Endothelial cell of umbilical vein (primary cell): ENCODE results near the gene LARGE1. TPM values are rescaled to one million over a fixed set of nuclear protein-coding genes. Genes with fewer than 3 reads are reported as not detected.

Experiments
- BruUV-seq: library from RNA; stranded (reverse); fragments of 400-500 nt; replicated peaks from 2 replicates; lab custom pipeline; 2021; lab: Mats Ljungman, UMichigan
- CTCF ChIA-PET: fragments of 300-600, 350-600 bp; sonication (Branson Sonifier 250); formaldehyde crosslinking; loops from one replicate; lab custom pipeline; 2021; ENCODE audit warnings: antibody characterized with exemption, inconsistent platforms; lab: Charles Lee
- POLR2A ChIA-PET: fragments of 300-600, 350-600 bp; sonication (Branson Sonifier 250); formaldehyde crosslinking; loops from one replicate; lab custom pipeline; 2021; ENCODE audit warnings: antibody characterized with exemption, inconsistent platforms; lab: Charles Lee
- DNase-seq: peaks from one replicate; pipeline ENCODE4 v3.0.0-alpha.2; 2011; ENCODE audit warnings: low read depth, low spot score
- FAIRE-seq: peaks from 2 replicates; lab custom pipeline; 2011; peaks lifted over from hg19 to GRCh38; lab: Jason Lieb, UNC
- H2AFZ ChIP-seq: 2 replicates; pipeline ENCODE4 v1.6.0; 2012; ENCODE audit warnings: low read depth, low read length, control low read depth, inconsistent platforms
- H3K27ac ChIP-seq: 2 replicates; pipeline ENCODE4 v1.5.1; 2011; ENCODE audit warnings: low read depth, mild to moderate bottlenecking, control low read depth, low read length, moderate library complexity; ENCODE audit not compliant: insufficient read depth
- H3K27me3 ChIP-seq, 2 experiments: 2 replicates each; pipeline versions ENCODE4 v1.6.0 to v1.6.1; 2011; ENCODE audit warnings: low read length in 2 of 2, mixed read lengths in 1 of 2; ENCODE audit not compliant: control insufficient read depth in 2 of 2, insufficient read depth in 2 of 2
- H3K36me3 ChIP-seq, 2 experiments: 2 replicates in 1 of 2; 3 replicates in 1 of 2; pipeline ENCODE4 v1.5.1; 2011; ENCODE audit warnings: low read length in 2 of 2, mild to moderate bottlenecking in 1 of 2, moderate library complexity in 1 of 2; ENCODE audit not compliant: control insufficient read depth in 2 of 2, insufficient read depth in 2 of 2; ENCODE audit errors: extremely low read depth in 1 of 2
- H3K4me1 ChIP-seq: 3 replicates; pipeline ENCODE4 v1.5.1; 2011; ENCODE audit warnings: mild to moderate bottlenecking, low read length; ENCODE audit not compliant: control insufficient read depth, insufficient read depth; ENCODE audit errors: extremely low read depth
- H3K4me2 ChIP-seq: 2 replicates; pipeline ENCODE4 v1.6.1; 2011; ENCODE audit warnings: low read length, control low read depth, mixed read lengths; ENCODE audit not compliant: insufficient read depth
- H3K4me3 ChIP-seq, 3 experiments: fragments of 200-600 bp in 1 of 3; sonication (generic), shearing (Covaris generic) in 1 of 3; replicated peaks in 1 of 3; 2 replicates each; pipeline ENCODE4 v1.5.1; 2011 to 2016; ENCODE audit warnings: control low read depth in 3 of 3, low read length in 3 of 3, mild to moderate bottlenecking in 2 of 3, inconsistent platforms in 1 of 3, low read depth in 1 of 3, moderate library complexity in 1 of 3; ENCODE audit not compliant: insufficient read depth in 1 of 3
- H3K79me2 ChIP-seq: 2 replicates; pipeline ENCODE4 v1.6.0; 2012; ENCODE audit warnings: low read length, inconsistent platforms; ENCODE audit not compliant: control insufficient read depth, insufficient read depth
- H3K9ac ChIP-seq: replicated peaks from 2 replicates; pipeline ENCODE3; 2011; ENCODE audit warnings: low read length, control low read depth; ENCODE audit not compliant: insufficient read depth; ENCODE audit errors: extremely low read depth
- H3K9me1 ChIP-seq: replicated peaks from 3 replicates; pipeline ENCODE4 v1.6.0; 2011; ENCODE audit warnings: mild to moderate bottlenecking, low read length; ENCODE audit not compliant: control insufficient read depth, insufficient read depth; ENCODE audit errors: extremely low read depth
- H3K9me3 ChIP-seq: replicated peaks from 2 replicates; pipeline ENCODE4 v1.5.1; 2012; ENCODE audit warnings: low read length, inconsistent platforms; ENCODE audit not compliant: control insufficient read depth, insufficient read depth
- H4K20me1 ChIP-seq: replicated peaks from 2 replicates; pipeline ENCODE3; 2011; ENCODE audit warnings: mild to moderate bottlenecking, low read length; ENCODE audit not compliant: control insufficient read depth, insufficient read depth; ENCODE audit errors: extremely low read depth
- EZH2 ChIP-seq: IDR thresholded peaks from 2 replicates; pipeline ENCODE4 v1.6.1; 2012; ENCODE audit warnings: borderline replicate concordance, low read depth, mild to moderate bottlenecking, moderate library complexity, low read length, inconsistent platforms; ENCODE audit not compliant: severe bottlenecking
- FOS ChIP-seq: IDR thresholded peaks from 2 replicates; pipeline ENCODE4 v1.6.1; 2011; ENCODE audit warnings: mild to moderate bottlenecking, low read length, moderate library complexity, borderline replicate concordance; ENCODE audit not compliant: insufficient read depth
- JUN ChIP-seq: IDR thresholded peaks from 2 replicates; pipeline ENCODE4 v1.6.1; 2011; ENCODE audit warnings: borderline replicate concordance, low read depth; ENCODE audit not compliant: insufficient read length, insufficient read depth
- POLR2A ChIP-seq: IDR thresholded peaks from 2 replicates; pipeline ENCODE4 v1.6.1; 2012; ENCODE audit warnings: low read depth, mild to moderate bottlenecking, control low read depth, low read length
- POLR2AphosphoS5 ChIP-seq: IDR thresholded peaks from 2 replicates; pipeline ENCODE4 v1.6.1; 2012; ENCODE audit warnings: low read depth, mild to moderate bottlenecking, control low read depth, low read length, moderate library complexity; ENCODE audit not compliant: insufficient read depth
- dilution Hi-C: fragments of 300-500 bp; cut with MboI; formaldehyde crosslinking; loops from one replicate; pipeline ENCODE4 v1.15.0; 2019; ENCODE audit warnings: low sequenced_read_pairs; ENCODE audit not compliant: extremely low pct_ligation_motif_present
- intact Hi-C: fragments of 100-400 bp; cut with micrococcal nuclease; formaldehyde crosslinking; loops from one replicate; pipeline ENCODE4 v1.10.0; 2022
- polyA plus RNA-seq, 4 experiments: library from polyadenylated mRNA; depleted of rRNA in 3 of 4; stranded (reverse) in 3 of 4; unstranded in 1 of 4; fragments of >200 nt; gene quantifications; 2 replicates each; pipeline versions ENCODE4 v1.2.1 to v1.2.3, GENCODE V29; 2011 to 2012; ENCODE audit warnings: missing spikeins in 1 of 4
- total RNA-seq: library from RNA; stranded (reverse); gene quantifications from 2 replicates; pipeline ENCODE4 v1.2.3, GENCODE V29; 2021
- TF ChIP-seq, protein P1 (sequence below): IDR thresholded peaks from 2 replicates; pipeline ENCODE4 v1.6.1; 2011; ENCODE audit not compliant: insufficient read depth, insufficient read length
- TF ChIP-seq, protein P2 (sequence below), 2 donors: IDR thresholded peaks; 1 replicate in 1 of 2; 2 replicates in 1 of 2; pipeline ENCODE4 v1.5.1; 2011; ENCODE audit warnings: low read length in 2 of 2, mild to moderate bottlenecking in 2 of 2, moderate library complexity in 2 of 2, control low read depth in 1 of 2, inconsistent platforms in 1 of 2, low read depth in 1 of 2; ENCODE audit not compliant: insufficient read depth in 1 of 2; ENCODE audit errors: extremely low read depth in 1 of 2

The LARGE1 gene
- total and polyA plus RNA-seq, 2 donors (not counting 3 experiments of a cell fraction or from before 2014, with no cell fraction given): 0.95 to 4.4 TPM

DNA sequence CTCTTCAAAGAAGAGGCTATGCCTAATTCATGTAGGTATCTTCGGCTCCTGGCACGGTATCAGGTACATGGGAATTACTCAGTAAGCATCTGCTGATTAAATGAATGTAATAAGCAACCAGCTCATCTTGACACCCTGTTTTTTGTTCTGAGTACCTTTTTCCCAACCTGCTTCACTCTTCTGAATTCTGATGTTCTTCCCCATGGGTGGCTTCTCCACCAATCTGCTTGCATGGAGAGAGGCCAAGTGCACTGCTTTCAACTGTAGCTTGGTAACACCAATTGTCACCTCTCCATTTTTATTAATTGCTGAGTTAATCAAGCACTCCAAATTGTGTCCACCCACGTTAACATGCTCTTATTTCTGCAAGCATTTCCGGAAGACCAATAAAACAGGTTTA is 40.5 kb downstream of the LARGE1 start:
- H3K79me2 ChIP-seq: no peaks in the 10 kb centered on the region
- intact Hi-C loops (no loop called here), dilution Hi-C loops (no loop called here)
- no peak for DNase-seq
- no peak overlapping the region for H3K4me3 ChIP-seq
- no peaks in the 10 kb centered on the region for H3K9me1 ChIP-seq
- no peak overlapping the region for H2AFZ ChIP-seq
- H3K27ac ChIP-seq: no peak overlapping the region
- H3K4me2 ChIP-seq: no peak overlapping the region
- no peaks in the 10 kb centered on the region for H3K9me3 ChIP-seq
- CTCF ChIA-PET: no interaction called here
- POLR2A ChIA-PET: no interaction called here
- FAIRE-seq: no peak
- no peaks in the 10 kb centered on the region for H3K36me3 ChIP-seq
- no TSS peak for BruUV-seq
- H3K4me1 ChIP-seq: no peaks in the 10 kb centered on the region
- TF ChIP-seq EZH2 (no peak), POLR2AphosphoS5 (no peak), POLR2A (no peak), FOS (no peak), JUN (no peak)
- TF ChIP-seq, protein P1, sequence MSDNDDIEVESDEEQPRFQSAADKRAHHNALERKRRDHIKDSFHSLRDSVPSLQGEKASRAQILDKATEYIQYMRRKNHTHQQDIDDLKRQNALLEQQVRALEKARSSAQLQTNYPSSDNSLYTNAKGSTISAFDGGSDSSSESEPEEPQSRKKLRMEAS: no peak
- TF ChIP-seq, protein P2, sequence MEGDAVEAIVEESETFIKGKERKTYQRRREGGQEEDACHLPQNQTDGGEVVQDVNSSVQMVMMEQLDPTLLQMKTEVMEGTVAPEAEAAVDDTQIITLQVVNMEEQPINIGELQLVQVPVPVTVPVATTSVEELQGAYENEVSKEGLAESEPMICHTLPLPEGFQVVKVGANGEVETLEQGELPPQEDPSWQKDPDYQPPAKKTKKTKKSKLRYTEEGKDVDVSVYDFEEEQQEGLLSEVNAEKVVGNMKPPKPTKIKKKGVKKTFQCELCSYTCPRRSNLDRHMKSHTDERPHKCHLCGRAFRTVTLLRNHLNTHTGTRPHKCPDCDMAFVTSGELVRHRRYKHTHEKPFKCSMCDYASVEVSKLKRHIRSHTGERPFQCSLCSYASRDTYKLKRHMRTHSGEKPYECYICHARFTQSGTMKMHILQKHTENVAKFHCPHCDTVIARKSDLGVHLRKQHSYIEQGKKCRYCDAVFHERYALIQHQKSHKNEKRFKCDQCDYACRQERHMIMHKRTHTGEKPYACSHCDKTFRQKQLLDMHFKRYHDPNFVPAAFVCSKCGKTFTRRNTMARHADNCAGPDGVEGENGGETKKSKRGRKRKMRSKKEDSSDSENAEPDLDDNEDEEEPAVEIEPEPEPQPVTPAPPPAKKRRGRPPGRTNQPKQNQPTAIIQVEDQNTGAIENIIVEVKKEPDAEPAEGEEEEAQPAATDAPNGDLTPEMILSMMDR (IDR thresholded peaks at IDR 0.05; ENCODE audit: extremely low read depth in 1 of 2, insufficient read depth in 1 of 2, low read depth in 1 of 2, low read length in 2 of 2): no peak
- no peak overlapping the region for H3K9ac ChIP-seq
- no peaks in the 10 kb centered on the region for H4K20me1 ChIP-seq
- no peaks in the 10 kb centered on the region for H3K27me3 ChIP-seq
